Naive thymus-derived CD8-positive, alpha-beta T cell (primary cell): ENCODE data around the gene PMVK. TPM values are rescaled to one million over a fixed set of nuclear protein-coding genes. Genes with fewer than 3 reads are reported as not detected.

Experiments
- ATAC-seq, 2 donors: fragments of 150-1000 bp; cut with Tn5 transposase in 1 of 2; sonication (Bioruptor Pico), chemical (Tn5 transposase) in 1 of 2; 1 replicate in 1 of 2; 2 replicates in 1 of 2; pipeline ENCODE4 v1.10.0; 2021; ENCODE audit warnings: mild to moderate bottlenecking in 2 of 2, moderate library complexity in 2 of 2
- POLR2A ChIA-PET: fragments of 350-600 bp; sonication (Branson Sonifier 250); formaldehyde crosslinking; loops from one replicate; lab custom pipeline; 2021; ENCODE audit warnings: antibody characterized with exemption; lab: Charles Lee
- DNase-seq, 10 donors: peaks; one replicate each; pipeline versions ENCODE4 v3.0.0 to v3.0.0-alpha.2; 2020 to 2022
- H3K27ac Mint-ChIP-seq, 10 donors: one replicate each; pipeline ENCODE4 v1.8.0; 2020 to 2022; ENCODE audit warnings: mild to moderate bottlenecking in 10 of 10, mixed read lengths in 10 of 10, moderate library complexity in 4 of 10, inconsistent platforms in 1 of 10
- H3K27me3 Mint-ChIP-seq, 5 donors: one replicate each; pipeline ENCODE4 v1.8.0; 2021 to 2022; ENCODE audit warnings: mixed read lengths in 5 of 5
- H3K36me3 Mint-ChIP-seq, 3 donors: one replicate each; pipeline ENCODE4 v1.8.0; 2020 to 2022; ENCODE audit warnings: mixed read lengths in 3 of 3, mild to moderate bottlenecking in 2 of 3, inconsistent platforms in 1 of 3
- H3K4me1 Mint-ChIP-seq, 4 donors: one replicate each; pipeline ENCODE4 v1.8.0; 2021 to 2022; ENCODE audit warnings: mixed read lengths in 4 of 4
- H3K4me3 Mint-ChIP-seq, 10 donors: one replicate each; pipeline ENCODE4 v1.8.0; 2020 to 2022; ENCODE audit warnings: mild to moderate bottlenecking in 10 of 10, mixed read lengths in 10 of 10, moderate library complexity in 6 of 10, inconsistent platforms in 1 of 10
- H3K9me3 Mint-ChIP-seq, 9 donors: one replicate each; pipeline ENCODE4 v1.8.0; 2020 to 2022; ENCODE audit warnings: mixed read lengths in 9 of 9, mild to moderate bottlenecking in 3 of 9, inconsistent platforms in 1 of 9, moderate library complexity in 1 of 9
- polyA plus RNA-seq, 3 donors: library from polyadenylated mRNA; unstranded; fragments of 300-500 nt; fragmentation: Illumina TruSeq; gene quantifications; one replicate each; pipeline ENCODE4 v1.2.3, GENCODE V29; 2021
- total RNA-seq, 8 experiments: library from RNA in 2 of 8; stranded (reverse) in 2 of 8; gene quantifications; one replicate each; pipeline ENCODE4 v1.2.3 and lab custom pipeline; 2021 to 2026

The PMVK gene
- total and polyA plus RNA-seq, 5 experiments from 2014 or later: 11.7 to 45.7 (median 41.0) TPM

DNA sequence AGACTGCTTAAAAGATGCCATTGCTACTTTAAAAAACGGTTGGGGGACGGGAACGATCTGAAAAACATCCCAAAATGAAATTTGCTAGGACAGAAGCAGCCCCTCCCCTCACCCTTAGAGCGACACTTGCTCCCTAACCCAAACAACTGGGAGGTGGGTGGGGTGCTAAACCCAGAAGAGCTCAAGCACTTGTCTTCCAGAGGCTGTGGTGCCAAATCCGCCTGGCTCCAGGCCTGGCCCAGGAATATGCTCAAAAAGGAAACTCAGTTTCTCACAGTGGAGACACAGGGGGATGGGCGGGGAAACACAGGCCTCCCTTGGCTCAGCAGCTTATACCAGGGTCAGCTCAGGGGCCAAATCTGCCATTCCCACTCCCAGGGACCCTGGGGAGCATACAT is 20.0 kb upstream of the PMVK start:
- H3K9me3 Mint-ChIP-seq: no peaks in the 10 kb centered on the region
- H3K4me1 Mint-ChIP-seq: peaks cover 39 to 83% (median 67%) of the 10 kb centered on the region in 4 donors
- no peak for DNase-seq
- peaks cover 0 to 14% (median 3%) of the 10 kb centered on the region in 3 donors for H3K36me3 Mint-ChIP-seq
- H3K27ac Mint-ChIP-seq: peak overlapping the region; percentile 97 to 100 (median 100)
- peak overlapping the region; percentile 95 to 100 (median 98) for H3K4me3 Mint-ChIP-seq
- POLR2A ChIA-PET: interaction anchor here (0.7 to 7.9 kb wide), 14 partner anchors 10 to 966 kb away, joined by 3 to 87 read pairs (median 8); partner anchors contain the start of genes ADAM15, CKS1B, EFNA4 and FLAD1
- no peak for ATAC-seq
- no peaks in the 10 kb centered on the region for H3K27me3 Mint-ChIP-seq

DNA sequence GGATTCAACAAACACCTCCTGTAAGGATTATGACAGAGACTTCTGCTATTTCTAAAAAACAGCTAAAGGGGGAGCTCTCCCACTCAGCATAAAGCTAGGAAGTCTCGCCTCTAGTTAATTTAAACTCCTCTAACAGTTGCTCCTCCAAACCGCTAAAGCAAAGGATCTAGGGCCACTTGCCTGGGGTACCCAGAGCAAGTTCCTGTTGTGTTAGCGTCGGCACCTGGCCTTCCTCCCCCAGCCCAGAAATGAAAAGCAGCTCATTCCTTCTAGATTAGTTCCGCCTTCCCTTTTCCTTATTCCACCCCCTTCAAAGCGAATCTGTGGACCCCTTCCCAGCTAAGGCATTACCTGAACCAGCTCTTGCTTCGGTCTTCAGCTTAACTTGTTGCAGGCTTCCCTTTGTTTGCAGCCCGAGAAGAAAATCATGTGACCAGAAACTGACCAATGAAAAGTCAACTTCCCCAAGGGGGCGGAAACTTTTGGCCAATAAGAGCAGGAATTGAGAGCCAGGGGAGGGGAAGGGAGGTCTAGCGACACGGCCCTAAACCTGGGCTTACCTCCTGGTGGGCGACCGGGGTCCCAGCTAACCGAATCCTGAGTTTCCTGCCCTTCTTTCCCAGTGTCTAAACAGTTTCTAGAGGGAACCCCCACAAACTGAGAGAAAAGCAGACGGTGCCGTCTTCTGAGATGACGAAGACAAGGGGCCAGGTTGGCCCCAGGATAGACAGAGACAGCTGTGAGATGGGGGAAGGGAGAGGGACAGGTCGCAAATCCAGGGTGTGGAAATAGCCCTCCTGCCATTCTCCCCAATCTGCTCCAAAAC is 19.4 kb upstream of the PMVK start, which contains the start of gene PBXIP1:
Gene PBXIP1, minus strand, starts transcription at position 382 of the 826 bp plus-strand sequence. CDS start 2,378 bp downstream, outside the sequence.
- no peaks in the 10 kb centered on the region for H3K27me3 Mint-ChIP-seq
- H3K9me3 Mint-ChIP-seq: no peaks in the 10 kb centered on the region
- DNase-seq (peak; percentile 49 to 96 (median 88)), ATAC-seq (peak; percentile 41 to 50)
- peak within 1 kb of the TSS; percentile 95 to 100 (median 98) for H3K4me3 Mint-ChIP-seq
- H3K27ac Mint-ChIP-seq: peak within 1 kb of the TSS; percentile 97 to 100 (median 100)
- POLR2A ChIA-PET: interaction anchor here (0.6 to 7.9 kb wide), 21 partner anchors 11 to 965 kb away, joined by 3 to 87 read pairs (median 5); partner anchors contain the start of genes ADAM15, CKS1B, EFNA4 and FLAD1
- H3K4me1 Mint-ChIP-seq: peaks cover 39 to 86% (median 67%) of the 10 kb centered on the region in 4 donors
- H3K36me3 Mint-ChIP-seq: peaks cover 0 to 19% (median 3%) of the 10 kb centered on the region in 3 donors

DNA sequence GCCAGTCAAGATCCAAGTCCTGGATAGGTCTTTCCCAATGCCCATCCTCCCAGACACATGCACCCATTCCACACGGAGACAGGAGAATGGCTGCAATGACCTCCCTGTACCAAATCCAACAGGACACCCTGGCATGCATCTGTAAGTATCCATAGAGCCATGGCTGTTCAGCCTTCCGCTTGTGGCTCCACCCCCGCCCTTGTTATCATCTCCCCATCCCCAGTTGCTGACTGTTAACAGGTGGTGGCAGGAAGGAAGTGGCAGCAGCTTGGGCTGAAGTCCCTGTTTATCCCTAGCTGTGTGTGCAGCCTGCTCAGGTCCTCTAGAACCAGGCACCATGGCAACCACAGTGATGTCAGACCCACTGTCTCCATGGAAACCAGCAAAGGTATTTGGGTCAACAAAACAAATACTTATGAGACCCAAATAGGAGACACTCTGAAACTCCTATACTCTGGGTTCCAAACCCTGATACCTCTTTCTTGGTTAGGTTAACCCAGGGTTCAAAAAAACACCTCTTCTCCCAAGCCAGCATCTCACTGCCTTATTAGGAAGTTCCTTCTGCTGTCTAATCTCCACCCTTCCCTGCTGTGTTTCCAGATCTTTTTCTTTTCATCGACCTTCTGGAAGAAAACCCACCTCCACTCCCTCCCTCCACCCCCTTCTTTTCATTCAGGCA is 18.7 kb upstream of the PMVK start:
- H3K4me3 Mint-ChIP-seq: peak overlapping the region; percentile 95 to 100 (median 98)
- ATAC-seq (peak; percentile 80 to 83), DNase-seq (peak; percentile 75 to 99 (median 94))
- H3K27ac Mint-ChIP-seq: peak overlapping the region; percentile 97 to 100 (median 100)
- H3K27me3 Mint-ChIP-seq: no peaks in the 10 kb centered on the region
- H3K36me3 Mint-ChIP-seq: peaks cover 0 to 26% (median 8%) of the 10 kb centered on the region in 3 donors
- no peaks in the 10 kb centered on the region for H3K9me3 Mint-ChIP-seq
- POLR2A ChIA-PET: interaction anchor here (0.7 to 7.9 kb wide), 21 partner anchors 12 to 964 kb away, joined by 3 to 87 read pairs (median 4); partner anchors contain the start of genes ADAM15, ADAR, CKS1B and EFNA4
- H3K4me1 Mint-ChIP-seq: peaks cover 40 to 86% (median 67%) of the 10 kb centered on the region in 4 donors

DNA sequence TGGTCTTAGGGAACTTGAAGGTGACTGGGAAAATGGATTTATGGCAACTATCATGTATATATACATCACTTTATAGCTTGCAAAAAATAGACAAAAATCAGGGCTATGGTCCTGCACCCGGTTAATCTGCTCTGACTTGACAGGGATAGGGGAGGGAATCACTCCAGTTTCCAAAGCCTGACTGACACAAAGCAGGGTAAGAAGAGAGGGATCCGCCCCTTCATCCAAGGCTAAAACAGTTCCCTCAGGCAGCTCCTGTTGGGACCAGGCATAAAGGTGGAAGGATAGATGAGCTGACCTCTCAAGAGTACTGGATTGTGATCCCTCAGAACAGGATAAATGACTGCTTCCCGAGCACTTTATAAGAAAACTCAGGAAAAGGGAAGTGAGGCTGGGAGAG is 18.0 kb upstream of the PMVK start:
- Mint-ChIP-seq H3K36me3 (peaks cover 0 to 27% (median 8%) of the 10 kb centered on the region in 3 donors), H3K27ac (peak overlapping the region; percentile 97 to 100 (median 100)), H3K4me1 (peaks cover 40 to 82% (median 65%) of the 10 kb centered on the region in 4 donors), H3K9me3 (no peaks in the 10 kb centered on the region), H3K4me3 (peak overlapping the region; percentile 95 to 100 (median 98)), H3K27me3 (no peaks in the 10 kb centered on the region)
- peak in 1 of 10 donors; percentile 22 for DNase-seq
- ATAC-seq: no peak
- POLR2A ChIA-PET: interaction anchor here (0.7 to 7.9 kb wide), 12 partner anchors 17 to 346 kb away, joined by 3 to 87 read pairs (median 8); partner anchors contain the start of genes ADAM15, ADAR, CKS1B and FLAD1

DNA sequence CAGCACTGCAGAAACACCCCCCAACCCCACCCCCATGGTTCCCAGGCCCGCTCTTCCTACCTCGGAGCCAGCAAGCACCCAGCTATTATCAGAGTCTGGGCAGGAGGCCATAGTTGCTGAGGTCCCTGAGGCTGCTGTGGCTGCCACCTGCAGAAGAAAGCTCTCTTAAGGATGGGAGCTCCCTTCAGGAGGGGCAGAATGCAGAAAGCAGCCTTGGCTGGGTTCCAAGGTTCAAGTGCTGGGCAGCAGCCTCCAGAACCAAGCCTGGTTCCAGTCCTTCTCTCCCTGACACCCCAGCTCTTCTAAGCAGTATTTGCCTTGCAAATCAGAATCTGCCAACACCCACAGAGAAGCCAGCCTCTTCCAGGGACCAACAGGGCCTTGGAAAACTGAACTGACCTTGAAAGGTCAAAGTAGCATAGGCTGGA is 17.1 kb upstream of the PMVK start:
- ATAC-seq (no peak), DNase-seq (no peak)
- peak overlapping the region; percentile 95 to 100 (median 98) for H3K4me3 Mint-ChIP-seq
- no peaks in the 10 kb centered on the region for H3K27me3 Mint-ChIP-seq
- no peaks in the 10 kb centered on the region for H3K9me3 Mint-ChIP-seq
- H3K4me1 Mint-ChIP-seq: peaks cover 44 to 87% (median 70%) of the 10 kb centered on the region in 4 donors
- H3K36me3 Mint-ChIP-seq: peaks cover 0 to 31% (median 10%) of the 10 kb centered on the region in 3 donors
- H3K27ac Mint-ChIP-seq: peak overlapping the region; percentile 97 to 100 (median 100)
- POLR2A ChIA-PET: interaction anchor here (0.9 to 7.9 kb wide), 7 partner anchors 8 to 326 kb away, joined by 3 to 87 read pairs (median 7); partner anchors contain the start of genes CKS1B, PMVK, PYGO2 and SHC1

DNA sequence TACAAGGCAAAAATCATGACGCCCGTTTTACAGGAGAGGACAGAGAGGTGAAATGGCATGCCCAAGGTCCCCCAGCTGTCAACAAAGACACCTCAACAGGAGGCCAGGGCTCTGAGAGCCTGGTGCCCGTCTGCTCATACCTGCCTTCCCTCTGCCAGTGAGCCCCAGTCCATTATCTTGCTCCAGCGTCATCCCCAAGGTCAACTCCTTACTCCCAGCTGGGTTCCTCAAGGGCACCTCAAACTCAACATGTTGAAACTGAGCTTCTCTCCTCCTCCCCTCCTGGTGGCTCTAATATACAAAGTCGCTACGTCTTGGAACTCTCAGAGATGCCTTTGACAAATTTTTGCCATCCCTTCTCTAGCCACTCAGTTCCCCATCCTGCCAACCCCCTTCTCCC is 16.1 kb upstream of the PMVK start:
- H3K27me3 Mint-ChIP-seq: no peaks in the 10 kb centered on the region
- POLR2A ChIA-PET: interaction anchor here (0.6 to 7.9 kb wide), 11 partner anchors 7 to 65 kb away, joined by 3 to 87 read pairs (median 7); partner anchors contain the start of genes CKS1B, FLAD1, PMVK and PYGO2
- no peak for ATAC-seq
- H3K27ac Mint-ChIP-seq: peak overlapping the region; percentile 97 to 100 (median 100)
- no peaks in the 10 kb centered on the region for H3K9me3 Mint-ChIP-seq
- DNase-seq: no peak
- H3K36me3 Mint-ChIP-seq: peaks cover 0 to 35% (median 13%) of the 10 kb centered on the region in 3 donors
- H3K4me1 Mint-ChIP-seq: peaks cover 45 to 84% (median 71%) of the 10 kb centered on the region in 4 donors
- H3K4me3 Mint-ChIP-seq: peak overlapping the region; percentile 95 to 100 (median 98)

DNA sequence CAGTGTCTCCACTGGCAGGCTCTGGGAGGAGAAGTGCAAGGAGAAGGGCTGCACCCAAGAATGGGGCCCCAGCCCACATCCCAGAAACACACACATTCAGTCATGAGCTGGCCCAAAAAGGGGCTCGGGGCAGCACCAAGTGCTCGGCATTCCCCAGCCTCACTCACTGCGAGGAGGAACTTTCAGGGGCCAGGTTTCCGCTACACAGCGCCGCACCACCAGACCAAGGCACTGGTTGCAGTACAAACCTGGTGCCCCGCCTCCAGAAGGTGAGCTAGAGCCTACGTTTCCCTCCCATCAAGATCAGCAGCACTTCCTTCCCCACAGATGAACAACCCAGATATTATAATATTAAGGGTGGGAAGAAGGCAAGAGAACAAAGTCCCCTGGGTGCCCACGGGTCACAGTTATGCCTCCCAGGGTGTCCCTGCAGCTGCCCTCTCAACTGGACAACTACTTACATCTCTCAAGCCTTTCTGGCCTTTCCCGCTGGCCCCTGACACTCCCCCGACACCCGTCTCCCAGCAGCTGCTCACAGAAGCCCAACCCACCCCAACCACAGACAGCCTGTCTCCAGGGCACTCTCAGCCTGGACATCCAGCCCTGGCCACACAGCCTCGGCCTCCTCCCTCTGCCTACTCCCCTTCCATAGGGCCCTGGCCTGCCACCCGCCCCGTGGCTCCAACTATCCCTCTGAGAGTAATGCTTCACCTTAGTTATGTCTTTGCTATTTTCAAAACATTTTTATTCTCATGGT is 15.6 kb upstream of the PMVK start:
- no peaks in the 10 kb centered on the region for H3K9me3 Mint-ChIP-seq
- H3K27ac Mint-ChIP-seq: peak overlapping the region; percentile 97 to 100 (median 100)
- no peaks in the 10 kb centered on the region for H3K27me3 Mint-ChIP-seq
- peaks cover 45 to 78% (median 69%) of the 10 kb centered on the region in 4 donors for H3K4me1 Mint-ChIP-seq
- peak in 9 of 10 donors; percentile 43 to 82 (median 71) for DNase-seq
- POLR2A ChIA-PET: interaction anchor here (0.6 to 7.9 kb wide), 11 partner anchors 8 to 283 kb away, joined by 3 to 87 read pairs (median 7); partner anchors contain the start of genes CKS1B, FLAD1, PMVK and PYGO2
- peak; percentile 26 to 47 for ATAC-seq
- H3K4me3 Mint-ChIP-seq: peak overlapping the region; percentile 95 to 100 (median 98)
- H3K36me3 Mint-ChIP-seq: peaks cover 0 to 41% (median 13%) of the 10 kb centered on the region in 3 donors

DNA sequence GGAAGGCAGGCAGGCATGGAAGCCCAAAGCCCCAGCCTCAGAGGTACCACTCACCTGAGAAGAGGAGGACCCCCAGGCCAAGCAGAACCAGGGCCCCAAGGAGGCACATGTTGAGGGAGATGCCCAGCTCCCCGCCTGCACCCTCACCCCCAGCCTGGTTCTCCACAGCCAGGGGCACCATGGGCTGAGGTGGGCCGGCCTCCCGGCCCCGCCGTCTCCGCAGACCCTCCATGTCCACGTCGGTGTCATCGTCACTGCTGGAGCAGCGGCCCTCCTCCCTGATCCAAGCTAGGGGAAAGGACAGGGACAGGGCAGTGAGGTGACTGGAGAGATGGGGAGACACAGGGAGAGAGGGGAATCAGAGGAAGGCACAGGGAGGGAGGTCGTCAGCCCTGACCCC is 11.6 kb upstream of the PMVK start:
- Mint-ChIP-seq H3K27me3 (no peaks in the 10 kb centered on the region), H3K36me3 (peaks cover 0 to 71% (median 10%) of the 10 kb centered on the region in 3 donors), H3K27ac (peak overlapping the region in 4 of 10 donors; percentile 40 to 92 (median 60)), H3K4me3 (no peak overlapping the region), H3K4me1 (peaks cover 35 to 60% (median 56%) of the 10 kb centered on the region in 4 donors), H3K9me3 (no peaks in the 10 kb centered on the region)
- DNase-seq (no peak), ATAC-seq (no peak)
- POLR2A ChIA-PET: interaction anchor here (0.5 to 2.4 kb wide), 6 partner anchors 8 to 163 kb away, joined by 3 to 18 read pairs (median 4); partner anchors contain the start of genes PMVK and PYGO2

DNA sequence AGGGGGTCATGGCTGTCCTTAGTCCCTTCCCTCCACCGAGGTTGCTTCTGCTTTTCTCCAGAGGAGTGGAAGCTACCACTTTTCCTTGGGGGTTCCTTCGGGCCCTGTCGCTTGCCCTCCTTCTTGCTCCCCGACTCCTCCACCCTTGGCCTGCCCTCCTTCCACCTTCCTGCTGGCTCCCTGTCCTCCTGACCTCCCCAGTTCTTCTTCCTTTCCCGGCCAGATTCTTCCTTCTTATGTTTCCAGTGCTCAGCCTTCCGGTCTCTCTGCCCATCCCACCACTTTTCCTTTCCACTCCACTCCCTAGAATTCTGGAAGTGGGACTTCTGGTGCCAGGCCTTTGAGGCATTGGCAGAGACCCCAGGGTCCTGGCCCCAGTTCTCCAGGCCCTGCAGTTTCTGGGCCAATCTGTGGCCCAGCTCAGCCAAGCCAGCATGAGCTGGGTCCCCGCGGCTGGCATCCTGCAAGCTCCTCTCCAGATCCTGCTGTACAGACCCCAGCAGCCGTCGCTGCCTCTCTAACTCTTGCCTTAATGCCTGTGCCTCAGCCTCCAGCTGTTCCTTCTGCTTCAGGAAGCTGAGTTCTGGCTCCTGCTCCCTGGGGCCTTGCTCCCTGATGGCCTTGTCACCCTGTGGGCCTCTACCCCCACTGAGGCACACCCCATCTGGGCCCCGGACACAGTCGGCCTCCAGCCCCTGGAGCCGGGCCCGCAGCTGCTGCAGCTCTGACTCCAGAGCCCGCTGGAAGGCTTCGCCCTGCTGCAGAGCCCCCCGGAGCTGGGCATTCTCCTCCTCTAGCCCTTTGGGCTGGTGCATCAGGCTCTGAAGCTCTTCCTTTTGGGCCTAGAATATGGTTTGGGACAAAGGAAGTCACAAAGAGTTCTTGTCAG is 9.7 kb upstream of the PMVK start:
- DNase-seq: no peak
- POLR2A ChIA-PET: interaction anchor here (0.6 to 1.9 kb wide), 2 partner anchors 9 kb away, joined by 3 to 8 read pairs; partner anchors contain the start of gene PMVK
- peak overlapping the region in 2 of 10 donors; percentile 26 to 45 for H3K4me3 Mint-ChIP-seq
- peaks cover 0 to 65% (median 10%) of the 10 kb centered on the region in 3 donors for H3K36me3 Mint-ChIP-seq
- no peaks in the 10 kb centered on the region for H3K27me3 Mint-ChIP-seq
- H3K27ac Mint-ChIP-seq: peak overlapping the region in 8 of 10 donors; percentile 41 to 95 (median 72)
- no peak for ATAC-seq
- peaks cover 23 to 60% (median 51%) of the 10 kb centered on the region in 4 donors for H3K4me1 Mint-ChIP-seq
- no peaks in the 10 kb centered on the region for H3K9me3 Mint-ChIP-seq
